Testis (tissue), 3 donors: ENCODE data around the gene CDK8. TPM values are rescaled to one million over a fixed set of nuclear protein-coding genes. Genes with fewer than 3 reads are reported as not detected.
"Not testable (repeated sequence)": the region's sequence is repeated elsewhere in the genome, so short reads cannot be mapped to it uniquely, and the experiment has no call there.

Experiments
- DNase-seq: peaks from one replicate; pipeline ENCODE4 v3.0.0-alpha.2; 2019
- H3K27ac ChIP-seq, 2 donors: fragments of 200-600 bp; sonication (generic); one replicate each; pipeline ENCODE4 v1.5.1; 2019
- H3K27me3 ChIP-seq: fragments of 200-600 bp; sonication (generic); one replicate; pipeline ENCODE4 v1.5.1; 2019
- H3K36me3 ChIP-seq: fragments of 200-600 bp; sonication (generic); one replicate; pipeline ENCODE4 v1.5.1; 2017; ENCODE audit warnings: low read depth; ENCODE audit errors: missing control alignments
- H3K4me1 ChIP-seq: fragments of 200-600 bp; sonication (generic); one replicate; pipeline ENCODE4 v1.5.1; 2019
- H3K4me3 ChIP-seq, 2 donors: fragments of 200-600 bp; sonication (generic); one replicate each; pipeline ENCODE4 v1.5.1; 2017 to 2019
- H3K9me3 ChIP-seq: fragments of 200-600 bp; sonication (generic); one replicate; pipeline ENCODE4 v1.5.1; 2017
- CTCF ChIP-seq, 3 experiments: fragments of 450-650 bp in 2 of 3; fragments of 200-600 bp in 1 of 3; sonication (generic) in 1 of 3; IDR thresholded peaks; one replicate each; pipeline ENCODE4 v1.5.1; 2016 to 2019; ENCODE audit warnings: antibody characterized with exemption in 3 of 3, mild to moderate bottlenecking in 2 of 3, moderate library complexity in 1 of 3
- POLR2A ChIP-seq: fragments of 450-650 bp; IDR thresholded peaks from one replicate; pipeline ENCODE4 v1.6.1; 2017; ENCODE audit warnings: antibody characterized with exemption, mild to moderate bottlenecking, moderate library complexity
- WGBS, 2 donors: methylation state at CpG; one replicate each; pipeline ENCODE4 v1.1.5; 2018; 5-methylcytosine and 5-hydroxymethylcytosine counted together
- intact Hi-C: fragments of 100-400 bp; cut with DNase I; formaldehyde crosslinking; loops from one replicate; pipeline ENCODE4 v1.15.1; 2023; ENCODE audit warnings: low total_unique reads
- polyA plus RNA-seq: library from polyadenylated mRNA; stranded (reverse); fragments of 350-450 nt; fragmentation: Illumina TruSeq; extraction: RNeasy Lipid Tissue Mini Kit (QIAGEN cat#74804); gene quantifications from one replicate; pipeline ENCODE4 v1.2.3, GENCODE V29; 2014; ENCODE audit warnings: low read depth, low replicate concordance; ENCODE audit not compliant: insufficient read depth
- total RNA-seq, 2 donors: library from RNA; depleted of rRNA; stranded (reverse); fragments of >200 nt; gene quantifications; one replicate each; pipeline ENCODE4 v1.2.3, GENCODE V29; 2016

CDK8 gene
- total and polyA plus RNA-seq, 3 donors from 2014 or later: 16.5 to 31.7 (median 27.1) TPM

DNA sequence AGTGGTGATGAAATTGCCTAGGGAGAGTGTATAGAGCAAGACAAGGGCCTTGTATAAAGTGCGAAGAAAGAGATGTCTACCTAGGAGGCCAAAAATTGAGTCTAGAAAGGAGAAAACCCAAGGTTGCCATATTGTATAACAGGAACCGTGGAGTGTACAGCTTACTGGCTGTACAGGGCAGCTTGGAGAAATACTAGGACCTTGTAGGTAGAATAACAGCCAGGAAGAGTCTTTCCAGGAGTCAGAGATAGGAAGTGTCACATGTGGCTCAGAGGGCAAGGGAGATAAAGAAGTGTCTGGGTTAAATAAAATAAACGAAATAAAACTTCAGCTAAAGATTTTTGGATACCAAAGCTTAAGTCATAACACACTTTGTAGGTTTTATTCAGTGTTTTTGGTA, 12.4 kb downstream of the CDK8 start:
- no peak for DNase-seq
- WGBS, 2 donors: 67 to 73% methylated on average over 3 of the region's 3 CpGs
- H3K4me3 ChIP-seq: no peak overlapping the region
- H3K36me3 ChIP-seq: no peaks in the 10 kb centered on the region
- no peak for TF ChIP-seq CTCF (IDR thresholded peaks at IDR 0.05)
- TF ChIP-seq POLR2A: no peak
- H3K4me1 ChIP-seq: no peaks in the 10 kb centered on the region
- intact Hi-C loops: no loop called here
- no peak overlapping the region for H3K27ac ChIP-seq
- no peaks in the 10 kb centered on the region for H3K27me3 ChIP-seq
- H3K9me3 ChIP-seq: no peaks in the 10 kb centered on the region

GRCh38 chr13:26270707-26271106, 16.8 kb downstream of the CDK8 start:
- intact Hi-C loops: no loop called here
- no peak for DNase-seq
- no peak overlapping the region for H3K27ac ChIP-seq
- 91 to 95% methylated on average over 3 of the region's 3 CpGs for WGBS, 2 donors
- no peak for TF ChIP-seq POLR2A
- no peaks in the 10 kb centered on the region for H3K27me3 ChIP-seq
- H3K36me3 ChIP-seq: no peaks in the 10 kb centered on the region
- H3K9me3 ChIP-seq: no peaks in the 10 kb centered on the region
- H3K4me3 ChIP-seq: no peak overlapping the region
- no peaks in the 10 kb centered on the region for H3K4me1 ChIP-seq

GRCh38 chr13:26272621-26273020, 18.7 kb downstream of the CDK8 start:
- Histone ChIP-seq H3K4me3 (no peak overlapping the region), H3K4me1 (no peaks in the 10 kb centered on the region), H3K36me3 (no peaks in the 10 kb centered on the region), H3K9me3 (no peaks in the 10 kb centered on the region), H3K27me3 (no peaks in the 10 kb centered on the region), H3K27ac (no peak overlapping the region)
- no peak for DNase-seq
- intact Hi-C loops: no loop called here
- no peak for TF ChIP-seq POLR2A
- TF ChIP-seq CTCF (IDR thresholded peaks at IDR 0.05): no peak
- 71 to 80% methylated on average over 3 of the region's 3 CpGs for WGBS, 2 donors

DNA sequence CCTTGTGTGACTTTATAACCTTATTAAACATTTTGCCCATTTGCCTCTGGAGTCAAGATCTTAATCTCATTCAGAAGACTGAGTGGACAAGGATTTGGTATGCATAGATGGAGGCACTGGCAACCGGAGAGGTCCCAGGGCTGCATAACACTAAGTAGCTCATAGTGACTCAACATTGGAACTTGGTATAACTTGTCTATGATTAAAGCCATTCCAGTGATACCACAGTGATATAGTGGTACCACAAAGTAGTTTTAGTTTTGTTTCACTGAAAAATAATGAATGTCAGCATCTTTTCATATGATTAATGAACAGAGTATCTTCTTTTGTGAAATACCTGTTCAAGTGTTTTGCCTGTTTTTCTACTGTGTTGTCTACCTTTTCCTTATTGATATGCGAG, 26.4 kb downstream of the CDK8 start:
- H3K27ac ChIP-seq: no peak overlapping the region
- H3K4me3 ChIP-seq: no peak overlapping the region
- H3K27me3 ChIP-seq: no peaks in the 10 kb centered on the region
- DNase-seq: no peak
- H3K36me3 ChIP-seq: no peaks in the 10 kb centered on the region
- intact Hi-C loops: no loop called here
- no peaks in the 10 kb centered on the region for H3K9me3 ChIP-seq
- no peak for TF ChIP-seq POLR2A
- no peak for TF ChIP-seq CTCF (IDR thresholded peaks at IDR 0.05)
- no peaks in the 10 kb centered on the region for H3K4me1 ChIP-seq
- WGBS, 2 donors: 98 to 100% methylated on average over 2 of the region's 2 CpGs

DNA sequence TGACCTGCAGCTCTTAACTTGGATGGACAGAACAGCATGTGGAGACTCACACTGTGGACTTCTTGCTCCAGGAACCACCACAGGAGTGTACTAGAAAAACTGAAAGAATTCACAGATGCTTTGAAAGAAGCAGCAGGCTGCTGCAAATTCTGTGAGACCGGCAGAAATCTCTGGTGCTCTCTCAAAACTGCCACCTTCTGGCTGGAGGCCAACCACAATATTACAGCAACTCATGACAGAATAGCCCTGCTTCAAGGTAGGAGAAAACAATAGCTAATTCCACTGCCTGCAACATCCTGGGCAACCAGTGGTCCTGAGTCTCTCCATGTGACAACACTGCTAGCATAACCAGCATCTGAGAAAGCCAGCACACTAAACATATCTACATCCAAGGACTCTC, 26.9 kb downstream of the CDK8 start:
- WGBS, 2 donors: 67 to 81% methylated on average over 1 of the region's 1 CpG
- intact Hi-C loops: no loop called here
- no peak for DNase-seq

GRCh38 chr13:26285911-26286310, 32.0 kb downstream of the CDK8 start:
- H3K27me3 ChIP-seq, DNase-seq, H3K4me1 ChIP-seq, H3K4me3 ChIP-seq, H3K36me3 ChIP-seq, H3K9me3 ChIP-seq, intact Hi-C loops, H3K27ac ChIP-seq: not testable (repeated sequence)
- 50 to 86% methylated on average over 1 to 2 of the region's 2 CpGs for WGBS, 2 donors

More for the DNA sequence above, 26.9 kb downstream of the CDK8 start:
- no peaks in the 10 kb centered on the region for H3K36me3 ChIP-seq
- H3K9me3 ChIP-seq: no peaks in the 10 kb centered on the region
- H3K4me3 ChIP-seq: no peak overlapping the region
- no peak overlapping the region for H3K27ac ChIP-seq
- H3K27me3 ChIP-seq: no peaks in the 10 kb centered on the region
- TF ChIP-seq CTCF (IDR thresholded peaks at IDR 0.05) (no peak), POLR2A (no peak)
- H3K4me1 ChIP-seq: no peaks in the 10 kb centered on the region

DNA sequence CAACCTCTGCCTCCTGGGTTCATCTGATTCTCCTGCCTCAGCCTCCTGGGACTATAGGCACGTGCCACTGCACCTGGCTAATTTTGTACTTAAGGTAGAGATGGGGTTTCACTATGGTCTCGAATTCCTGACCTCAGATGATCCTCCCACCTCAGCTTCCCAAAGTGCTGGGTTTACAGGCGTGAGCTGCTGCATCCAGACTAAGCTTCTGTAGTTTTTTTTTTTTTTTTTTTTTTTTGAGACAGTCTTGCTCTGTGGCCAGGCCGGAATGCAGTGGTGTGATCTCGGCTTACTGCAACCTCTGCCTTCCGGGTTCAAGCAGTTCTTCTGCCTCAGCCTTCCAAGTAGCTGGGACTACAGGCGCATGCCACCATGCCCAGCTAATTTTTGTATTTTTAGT, 34.9 kb downstream of the CDK8 start:
- H3K9me3 ChIP-seq, H3K27me3 ChIP-seq, DNase-seq, H3K27ac ChIP-seq, intact Hi-C loops, H3K4me1 ChIP-seq, H3K4me3 ChIP-seq, H3K36me3 ChIP-seq: not testable (repeated sequence)
- 88 to 96% methylated on average over 7 of the region's 7 CpGs for WGBS, 2 donors
